Measurements from ENCODE around the gene VAV3. TPM values are rescaled to one million over a fixed set of nuclear protein-coding genes. Genes with fewer than 3 reads are reported as not detected.

Gene VAV3
- total RNA-seq, 2 experiments from 2014 or later: 5.5 to 5.6 TPM

DNA sequence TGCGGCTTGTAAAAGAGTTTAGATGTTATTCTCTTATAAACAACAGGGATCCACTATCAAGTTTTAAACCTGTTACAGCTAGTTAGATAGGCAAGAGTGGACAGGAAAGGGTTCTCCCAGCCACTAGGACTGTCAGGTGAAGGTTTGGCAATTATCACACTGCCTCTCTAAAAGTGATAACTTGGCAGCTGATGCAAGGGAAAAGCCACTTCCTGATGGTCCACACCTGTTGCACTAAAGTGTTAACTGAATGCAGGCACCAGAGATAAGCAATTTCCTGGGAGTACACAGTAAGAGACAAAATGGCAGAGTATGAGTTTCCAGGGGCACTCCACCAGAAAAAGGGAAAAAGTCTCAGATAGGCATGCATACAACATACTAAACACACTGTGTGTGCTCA is 99.4 kb downstream of the VAV3 start:
- Mint-ChIP-seq H3K36me3 (ENCODE audit: low read depth) (no peaks in the 10 kb centered on the region), H3K4me1 (ENCODE audit: low read depth) (peaks cover 7% of the 10 kb centered on the region), H3K27ac (no peak overlapping the region), H3K4me3 (no peak overlapping the region), H3K9me3 (peaks cover 7% of the 10 kb centered on the region), H3K27me3 (no peaks in the 10 kb centered on the region)
- DNase-seq (peak in 1 of 14 experiments; percentile 32), ATAC-seq (ENCODE audit: poor library complexity) (no peak)
- Histone ChIP-seq H3K36me3 (ENCODE audit: insufficient read depth, low read length) (no peaks in the 10 kb centered on the region), H3K9me3 (ENCODE audit: control insufficient read depth in 1 of 2, insufficient read depth in 1 of 2, low read length in 2 of 2) (peaks cover 4 to 12% of the 10 kb centered on the region in 2 experiments), H3K4me1 (ENCODE audit: insufficient read depth, low read length) (peaks cover 3% of the 10 kb centered on the region), H3K27me3 (ENCODE audit: control insufficient read depth in 1 of 2, insufficient read depth in 2 of 2, low read length in 2 of 2) (no peaks in the 10 kb centered on the region), H3K27ac (ENCODE audit: low read depth in 1 of 2, low read length in 2 of 2) (no peak overlapping the region), H3K4me3 (ENCODE audit: low read length) (no peak overlapping the region)
- ChIA-PET CTCF (no interaction called here), POLR2A (no interaction called here)
- TF ChIP-seq, protein P1, sequence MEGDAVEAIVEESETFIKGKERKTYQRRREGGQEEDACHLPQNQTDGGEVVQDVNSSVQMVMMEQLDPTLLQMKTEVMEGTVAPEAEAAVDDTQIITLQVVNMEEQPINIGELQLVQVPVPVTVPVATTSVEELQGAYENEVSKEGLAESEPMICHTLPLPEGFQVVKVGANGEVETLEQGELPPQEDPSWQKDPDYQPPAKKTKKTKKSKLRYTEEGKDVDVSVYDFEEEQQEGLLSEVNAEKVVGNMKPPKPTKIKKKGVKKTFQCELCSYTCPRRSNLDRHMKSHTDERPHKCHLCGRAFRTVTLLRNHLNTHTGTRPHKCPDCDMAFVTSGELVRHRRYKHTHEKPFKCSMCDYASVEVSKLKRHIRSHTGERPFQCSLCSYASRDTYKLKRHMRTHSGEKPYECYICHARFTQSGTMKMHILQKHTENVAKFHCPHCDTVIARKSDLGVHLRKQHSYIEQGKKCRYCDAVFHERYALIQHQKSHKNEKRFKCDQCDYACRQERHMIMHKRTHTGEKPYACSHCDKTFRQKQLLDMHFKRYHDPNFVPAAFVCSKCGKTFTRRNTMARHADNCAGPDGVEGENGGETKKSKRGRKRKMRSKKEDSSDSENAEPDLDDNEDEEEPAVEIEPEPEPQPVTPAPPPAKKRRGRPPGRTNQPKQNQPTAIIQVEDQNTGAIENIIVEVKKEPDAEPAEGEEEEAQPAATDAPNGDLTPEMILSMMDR (IDR thresholded peaks at IDR 0.05): no peak
- intact Hi-C loops (cut with DNase I, micrococcal nuclease): no loop called here

DNA sequence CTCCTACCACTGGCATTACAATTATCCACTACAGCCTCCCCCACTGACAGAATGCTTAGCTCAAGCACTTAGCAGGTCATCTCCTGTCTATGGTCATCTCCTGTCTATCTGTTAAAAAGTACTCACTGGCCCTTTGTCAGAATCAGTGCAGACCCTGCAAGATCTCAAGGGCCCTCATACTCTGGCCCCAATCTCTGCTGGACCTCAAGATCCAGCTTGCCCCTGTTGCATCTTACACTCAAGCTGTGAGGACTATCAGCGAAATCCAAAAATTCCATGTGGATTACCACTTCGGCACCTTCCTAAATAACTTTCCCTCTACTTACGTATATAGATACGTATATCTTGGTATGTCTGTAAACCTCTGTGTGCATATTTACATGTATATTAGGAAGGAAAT is 101.6 kb downstream of the VAV3 start:
- Histone ChIP-seq H3K27me3 (ENCODE audit: control insufficient read depth in 1 of 2, insufficient read depth in 2 of 2, low read length in 2 of 2) (no peaks in the 10 kb centered on the region), H3K27ac (ENCODE audit: low read depth in 1 of 2, low read length in 2 of 2) (no peak overlapping the region), H3K36me3 (ENCODE audit: insufficient read depth, low read length) (no peaks in the 10 kb centered on the region), H3K4me3 (ENCODE audit: low read length) (no peak overlapping the region), H3K9me3 (ENCODE audit: control insufficient read depth in 1 of 2, insufficient read depth in 1 of 2, low read length in 2 of 2) (peaks cover 4 to 12% of the 10 kb centered on the region in 2 experiments), H3K4me1 (ENCODE audit: insufficient read depth, low read length) (peaks cover 3% of the 10 kb centered on the region)
- Mint-ChIP-seq H3K36me3 (ENCODE audit: low read depth) (no peaks in the 10 kb centered on the region), H3K9me3 (peaks cover 7% of the 10 kb centered on the region), H3K27me3 (no peaks in the 10 kb centered on the region), H3K27ac (no peak overlapping the region), H3K4me1 (ENCODE audit: low read depth) (peaks cover 7% of the 10 kb centered on the region), H3K4me3 (no peak overlapping the region)
- ATAC-seq (ENCODE audit: poor library complexity): no peak
- TF ChIP-seq, protein P1 (IDR thresholded peaks at IDR 0.05): no peak
- POLR2A ChIA-PET: interaction anchor here (0.8 kb wide), 1 partner anchor 12 kb away, joined by 3 read pairs; no protein-coding TSS in a partner anchor
- CTCF ChIA-PET: no interaction called here
- DNase-seq: no peak
- intact Hi-C loops (cut with DNase I, micrococcal nuclease): no loop called here

DNA sequence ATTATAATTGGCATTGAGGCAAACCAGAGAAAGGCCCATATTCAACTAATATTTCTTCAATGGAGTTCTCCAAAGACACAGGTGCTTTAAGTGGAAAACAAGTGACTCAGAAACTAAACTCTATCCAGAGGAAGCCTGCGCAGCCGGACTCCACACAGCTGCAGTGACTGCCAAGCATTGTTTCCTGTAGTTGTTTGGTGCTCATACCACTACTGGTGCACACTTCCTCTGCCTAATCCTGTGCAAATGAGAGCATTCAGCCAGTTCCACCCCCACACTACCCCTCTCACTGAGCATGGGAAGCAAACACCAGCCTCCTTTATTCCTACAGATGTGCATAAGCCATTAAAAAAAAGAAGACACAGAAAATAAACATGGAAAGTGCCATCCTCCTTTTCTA is 102.9 kb downstream of the VAV3 start:
- peaks cover 4 to 12% of the 10 kb centered on the region in 2 experiments for H3K9me3 ChIP-seq (ENCODE audit: control insufficient read depth in 1 of 2, insufficient read depth in 1 of 2, low read length in 2 of 2)
- Mint-ChIP-seq H3K36me3 (ENCODE audit: low read depth) (no peaks in the 10 kb centered on the region), H3K4me1 (ENCODE audit: low read depth) (peaks cover 7% of the 10 kb centered on the region), H3K9me3 (peaks cover 7% of the 10 kb centered on the region), H3K27ac (no peak overlapping the region), H3K4me3 (no peak overlapping the region), H3K27me3 (no peaks in the 10 kb centered on the region)
- intact Hi-C loops (cut with DNase I, micrococcal nuclease): no loop called here
- H3K4me1 ChIP-seq (ENCODE audit: insufficient read depth, low read length): peaks cover 3% of the 10 kb centered on the region
- ChIA-PET CTCF (no interaction called here), POLR2A (no interaction called here)
- DNase-seq (no peak), ATAC-seq (ENCODE audit: poor library complexity) (no peak)
- no peak overlapping the region for H3K27ac ChIP-seq (ENCODE audit: low read depth in 1 of 2, low read length in 2 of 2)
- H3K4me3 ChIP-seq (ENCODE audit: low read length): no peak overlapping the region
- TF ChIP-seq, protein P1 (IDR thresholded peaks at IDR 0.05): no peak
- no peaks in the 10 kb centered on the region for H3K27me3 ChIP-seq (ENCODE audit: control insufficient read depth in 1 of 2, insufficient read depth in 2 of 2, low read length in 2 of 2)
- no peaks in the 10 kb centered on the region for H3K36me3 ChIP-seq (ENCODE audit: insufficient read depth, low read length)

All from CD4-positive, alpha-beta T cell (primary cell).